Progenitor cell of endocrine pancreas (in vitro differentiated cells): ENCODE results near the gene NMUR2. TPM values are rescaled to one million over a fixed set of nuclear protein-coding genes. Genes with fewer than 3 reads are reported as not detected.

ENCODE experiments used
- DNase-seq: peaks from one replicate; pipeline ENCODE4 v3.0.0; 2021; ENCODE audit warnings: low spot score; ENCODE audit not compliant: unreplicated experiment
- H3K27ac Mint-ChIP-seq: 2 replicates; pipeline ENCODE4 v1.8.0; 2021; ENCODE audit warnings: mild to moderate bottlenecking, moderate library complexity, mixed read lengths
- H3K27me3 Mint-ChIP-seq: 2 replicates; pipeline ENCODE4 v1.8.0; 2021; ENCODE audit warnings: mixed read lengths
- H3K36me3 Mint-ChIP-seq: 2 replicates; pipeline ENCODE4 v1.8.0; 2022; ENCODE audit warnings: mixed read lengths; ENCODE audit not compliant: insufficient read depth
- H3K4me1 Mint-ChIP-seq: 2 replicates; pipeline ENCODE4 v1.8.0; 2021; ENCODE audit warnings: low read depth, mixed read lengths
- H3K4me3 Mint-ChIP-seq: 2 replicates; pipeline ENCODE4 v1.8.0; 2021; ENCODE audit warnings: low read depth, mild to moderate bottlenecking, moderate library complexity, mixed read lengths
- H3K9me3 Mint-ChIP-seq: 2 replicates; pipeline ENCODE4 v1.8.0; 2021; ENCODE audit warnings: low read depth, mixed read lengths
- total RNA-seq: library from RNA; stranded (reverse); gene quantifications from 2 replicates; pipeline ENCODE4 v1.2.1, GENCODE V29; 2021
- TF ChIP-seq, protein P1 (sequence below): fragments of 200-600 bp; sonication (generic); IDR thresholded peaks from one replicate; pipeline ENCODE4 v1.5.0; 2021; ENCODE audit warnings: antibody characterized with exemption, mild to moderate bottlenecking; ENCODE audit not compliant: unreplicated experiment

Gene NMUR2
- total RNA-seq, 1 donor from 2014 or later, result not detected

- H3K27ac Mint-ChIP-seq, result no peak overlapping the region
- peaks cover 20% of the 10 kb centered on the region for H3K4me1 Mint-ChIP-seq
- no peak for DNase-seq
- H3K4me3 Mint-ChIP-seq, result no peak overlapping the region
- TF ChIP-seq, protein P1, sequence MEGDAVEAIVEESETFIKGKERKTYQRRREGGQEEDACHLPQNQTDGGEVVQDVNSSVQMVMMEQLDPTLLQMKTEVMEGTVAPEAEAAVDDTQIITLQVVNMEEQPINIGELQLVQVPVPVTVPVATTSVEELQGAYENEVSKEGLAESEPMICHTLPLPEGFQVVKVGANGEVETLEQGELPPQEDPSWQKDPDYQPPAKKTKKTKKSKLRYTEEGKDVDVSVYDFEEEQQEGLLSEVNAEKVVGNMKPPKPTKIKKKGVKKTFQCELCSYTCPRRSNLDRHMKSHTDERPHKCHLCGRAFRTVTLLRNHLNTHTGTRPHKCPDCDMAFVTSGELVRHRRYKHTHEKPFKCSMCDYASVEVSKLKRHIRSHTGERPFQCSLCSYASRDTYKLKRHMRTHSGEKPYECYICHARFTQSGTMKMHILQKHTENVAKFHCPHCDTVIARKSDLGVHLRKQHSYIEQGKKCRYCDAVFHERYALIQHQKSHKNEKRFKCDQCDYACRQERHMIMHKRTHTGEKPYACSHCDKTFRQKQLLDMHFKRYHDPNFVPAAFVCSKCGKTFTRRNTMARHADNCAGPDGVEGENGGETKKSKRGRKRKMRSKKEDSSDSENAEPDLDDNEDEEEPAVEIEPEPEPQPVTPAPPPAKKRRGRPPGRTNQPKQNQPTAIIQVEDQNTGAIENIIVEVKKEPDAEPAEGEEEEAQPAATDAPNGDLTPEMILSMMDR, result no peak
- H3K36me3 Mint-ChIP-seq, result no peaks in the 10 kb centered on the region
- peaks cover 63% of the 10 kb centered on the region for H3K27me3 Mint-ChIP-seq
- no peaks in the 10 kb centered on the region for H3K9me3 Mint-ChIP-seq
Measured at GRCh38 chr5:152355061-152355460, 50.0 kb downstream of the NMUR2 start.

GRCh38 chr5:152353001-152353400 is 52.1 kb downstream of the NMUR2 start:
- H3K36me3 Mint-ChIP-seq, result no peaks in the 10 kb centered on the region
- peaks cover 64% of the 10 kb centered on the region for H3K27me3 Mint-ChIP-seq
- TF ChIP-seq, protein P1, result no peak
- no peak overlapping the region for H3K27ac Mint-ChIP-seq
- H3K4me3 Mint-ChIP-seq, result no peak overlapping the region
- H3K9me3 Mint-ChIP-seq, result no peaks in the 10 kb centered on the region
- no peak for DNase-seq
- H3K4me1 Mint-ChIP-seq, result peaks cover 22% of the 10 kb centered on the region

DNA sequence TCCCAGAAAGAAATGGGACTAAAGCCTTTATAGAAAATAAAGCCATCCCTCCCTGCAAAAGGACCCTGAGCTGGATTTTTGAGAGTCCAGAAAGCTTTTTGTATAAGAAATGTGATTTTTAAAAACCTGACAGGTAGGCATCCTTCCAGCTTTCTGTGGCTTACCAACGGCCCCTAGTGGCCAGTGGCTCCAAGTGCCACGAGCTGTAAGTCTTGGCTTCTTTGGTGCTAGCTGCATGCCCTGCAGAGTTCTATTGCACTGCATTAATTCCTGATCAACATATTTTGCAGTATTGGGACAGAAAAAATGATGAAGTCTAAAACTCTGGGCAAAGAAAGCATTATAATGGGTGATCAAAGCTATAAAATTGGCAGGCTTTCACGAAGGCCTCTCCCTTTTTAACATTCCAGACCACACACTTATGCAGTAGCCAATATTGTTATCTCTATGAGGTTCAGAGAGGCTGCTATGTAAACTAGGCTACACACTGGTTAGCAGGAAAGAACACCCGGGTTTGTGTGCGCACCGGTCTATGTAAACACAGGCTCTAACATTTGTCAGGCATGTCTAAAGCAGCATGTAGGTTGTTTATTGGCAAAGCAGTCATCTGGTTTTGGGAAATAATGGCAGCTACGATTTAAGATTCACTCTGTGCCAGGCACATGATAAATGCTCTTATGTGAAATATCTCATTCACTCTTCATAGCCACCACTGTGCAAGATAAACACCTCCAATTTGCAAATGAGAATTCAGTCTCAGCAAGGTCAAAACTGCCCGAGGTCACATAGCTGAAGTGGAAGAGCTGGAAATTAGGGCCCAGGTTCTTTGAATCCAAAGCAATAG is 55.2 kb downstream of the NMUR2 start:
- TF ChIP-seq, protein P1, result peak; percentile 95
- peak; percentile 34 for DNase-seq

More for the DNA sequence above, 55.2 kb downstream of the NMUR2 start:
- peaks cover 58% of the 10 kb centered on the region for H3K27me3 Mint-ChIP-seq
- peaks cover 7% of the 10 kb centered on the region for H3K9me3 Mint-ChIP-seq
- peaks cover 1% of the 10 kb centered on the region for H3K36me3 Mint-ChIP-seq
- H3K27ac Mint-ChIP-seq, result peak overlapping the region; percentile 90
- no peak overlapping the region for H3K4me3 Mint-ChIP-seq
- H3K4me1 Mint-ChIP-seq, result peaks cover 22% of the 10 kb centered on the region
